GM19023 (cell line): ENCODE data around the gene HDAC9.

Experiments used
- ATAC-seq: cut with Tn5 transposase; IDR thresholded peaks from one replicate; pipeline ENCODE4 v1.9.1; 2021; ENCODE audit warnings: mild to moderate bottlenecking, moderate library complexity; ENCODE audit not compliant: unreplicated experiment

HDAC9 gene

DNA sequence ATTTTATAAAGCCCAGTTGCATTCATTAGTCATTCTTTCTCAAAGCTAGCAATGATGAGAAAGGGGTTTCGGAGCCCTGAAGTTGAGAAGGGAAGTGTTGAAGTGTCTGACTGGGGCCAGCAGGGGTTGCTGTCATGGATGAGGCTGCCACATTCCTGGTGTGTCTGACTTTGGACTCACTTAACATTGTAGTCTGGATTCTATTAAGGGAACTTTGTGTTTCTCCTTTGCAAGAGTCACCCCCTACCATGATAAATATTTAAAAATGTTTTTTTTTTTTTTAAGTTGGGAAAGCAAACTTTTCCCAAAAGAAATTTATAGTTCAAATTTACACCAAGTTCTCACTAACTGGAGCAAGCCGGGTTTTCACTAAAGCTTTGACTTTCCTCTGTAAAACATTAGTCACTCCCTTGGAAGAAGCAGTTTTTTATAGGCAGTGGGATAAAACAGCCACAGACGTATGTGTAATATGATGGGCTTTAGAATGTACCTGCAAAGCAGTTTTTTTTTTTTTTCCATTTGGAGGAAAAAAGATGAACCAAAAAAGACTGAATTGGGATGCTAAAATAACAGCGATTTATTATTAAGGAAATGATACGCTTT, 378.3 kb downstream of the HDAC9 start:
- ATAC-seq: no peak

DNA sequence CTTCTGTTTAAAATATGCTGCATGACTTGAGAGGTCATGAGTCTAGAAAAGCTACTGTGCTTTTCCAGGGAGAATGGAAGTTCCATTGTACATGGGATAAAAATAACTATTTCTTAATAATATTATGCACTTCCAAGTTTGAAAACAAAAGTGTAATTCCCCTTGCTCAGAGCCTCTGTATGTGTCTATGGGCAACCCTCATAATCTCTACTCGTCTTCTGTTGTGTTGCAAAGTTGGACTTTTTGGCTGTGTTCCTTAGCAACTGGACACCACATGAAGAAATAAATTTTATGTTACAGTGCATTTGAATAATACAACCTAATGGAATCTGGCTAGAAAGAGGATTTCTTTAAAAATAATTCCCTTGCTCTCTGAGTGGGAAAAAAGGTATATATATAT, 379.3 kb downstream of the HDAC9 start:
- ATAC-seq: no peak

DNA sequence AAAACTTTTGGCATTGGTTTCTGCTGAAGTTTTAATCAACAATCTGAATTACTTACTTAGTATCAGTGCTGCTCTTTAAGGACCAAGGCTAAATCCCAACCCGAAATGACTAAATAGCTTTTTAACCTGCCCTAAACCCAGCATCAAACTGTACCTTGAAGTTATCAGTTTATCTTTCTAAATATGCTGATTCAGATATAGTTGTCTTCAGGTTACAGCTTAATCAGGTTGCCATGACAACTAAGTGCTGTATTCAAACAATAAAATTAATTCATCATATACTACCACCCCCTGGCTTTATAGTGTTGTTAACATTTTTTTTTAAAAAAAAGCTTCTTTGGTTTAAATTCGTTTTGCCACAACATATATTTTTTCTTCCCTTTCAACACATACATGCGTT, 382.3 kb downstream of the HDAC9 start:
- ATAC-seq: no peak

DNA sequence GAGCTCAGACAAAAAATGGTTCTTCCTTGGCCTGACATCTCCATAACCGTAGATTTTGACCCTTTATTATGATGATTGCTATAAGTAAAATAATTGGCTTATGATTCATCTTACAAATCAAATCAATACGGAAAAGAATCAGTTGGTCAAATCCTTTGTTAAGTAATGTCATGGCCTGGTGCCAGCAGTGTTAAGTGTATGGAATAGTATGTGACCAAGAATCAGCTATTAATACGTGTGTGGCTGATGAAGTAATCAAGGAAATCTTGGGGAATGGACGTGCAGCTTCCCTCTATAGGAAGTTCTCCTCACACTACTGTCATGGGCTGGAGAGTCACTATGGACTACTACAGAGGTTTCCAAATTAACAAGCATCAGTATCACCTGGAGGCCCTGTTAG, 391.3 kb downstream of the HDAC9 start:
- no peak for ATAC-seq

DNA sequence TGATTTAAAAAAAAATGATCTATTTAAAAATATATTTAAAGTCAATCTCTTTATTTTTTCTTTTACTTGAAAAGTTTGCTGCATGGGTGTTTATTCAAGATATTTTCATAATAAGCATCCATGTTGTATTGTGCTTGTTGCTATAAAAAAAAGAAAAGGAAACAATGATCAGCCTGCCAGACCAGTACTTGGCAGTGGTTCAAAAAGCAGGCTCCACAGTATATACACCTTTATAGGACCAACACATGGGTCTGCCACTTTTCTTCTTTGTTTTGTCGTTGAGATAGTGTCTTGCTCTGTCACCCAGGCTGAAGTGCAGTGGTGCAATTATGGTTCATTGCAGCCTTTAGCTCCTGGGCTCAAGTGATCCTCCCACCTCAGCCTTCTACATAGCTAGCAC, 393.9 kb downstream of the HDAC9 start:
- ATAC-seq: no peak

DNA sequence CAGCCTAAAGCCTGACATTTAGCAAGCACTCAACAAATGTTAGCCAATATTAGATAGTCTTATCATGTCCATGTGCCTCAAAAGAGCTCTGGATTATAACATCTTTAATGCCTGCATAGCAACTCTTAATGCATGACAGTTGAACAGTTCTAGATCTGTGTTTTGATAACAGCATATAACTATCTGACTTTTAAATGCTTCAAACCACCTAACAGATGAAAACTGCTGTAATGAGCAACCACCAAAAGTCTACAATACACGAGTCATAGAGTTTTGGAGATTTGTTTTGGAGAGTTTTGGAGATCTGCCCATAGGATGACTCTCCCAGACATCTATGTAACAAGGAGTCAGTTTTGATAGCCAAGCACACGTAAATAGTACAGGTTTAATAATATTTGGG, 394.6 kb downstream of the HDAC9 start:
- ATAC-seq: no peak

DNA sequence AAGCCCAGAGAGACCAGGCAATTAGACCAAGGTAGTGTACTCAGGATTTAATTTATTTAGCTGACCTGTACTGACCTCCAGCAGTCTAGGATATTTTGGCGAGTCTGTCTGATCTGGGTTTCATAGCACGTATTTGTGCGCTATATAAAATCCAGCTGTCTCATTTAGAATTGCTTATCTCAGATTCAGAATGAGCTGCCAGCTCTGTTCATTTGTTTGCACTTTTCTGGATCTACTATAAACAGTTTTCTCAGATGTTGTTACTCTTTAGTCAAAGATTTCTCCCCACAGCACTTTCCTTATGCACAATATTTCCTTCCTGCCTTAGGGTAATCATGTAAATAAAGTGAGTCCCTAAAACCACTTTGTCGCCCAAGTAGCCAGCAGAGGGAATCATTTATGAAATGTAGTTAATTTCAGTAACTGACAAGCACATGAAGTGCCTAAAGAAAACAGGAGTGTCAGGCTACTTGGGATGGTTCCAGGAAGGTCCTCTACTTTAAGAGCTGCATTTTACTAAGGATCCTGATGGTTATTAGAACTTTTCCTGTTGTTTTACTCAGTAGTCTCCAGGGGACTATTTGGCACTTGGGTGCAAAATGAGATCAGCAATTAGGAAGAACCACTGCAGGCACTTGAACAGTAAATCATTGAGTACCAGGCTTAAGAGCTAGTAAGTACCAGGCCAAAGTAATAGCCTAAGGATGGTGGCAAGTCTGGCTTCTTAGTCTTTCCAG, 395.5 kb downstream of the HDAC9 start:
- ATAC-seq: no peak

DNA sequence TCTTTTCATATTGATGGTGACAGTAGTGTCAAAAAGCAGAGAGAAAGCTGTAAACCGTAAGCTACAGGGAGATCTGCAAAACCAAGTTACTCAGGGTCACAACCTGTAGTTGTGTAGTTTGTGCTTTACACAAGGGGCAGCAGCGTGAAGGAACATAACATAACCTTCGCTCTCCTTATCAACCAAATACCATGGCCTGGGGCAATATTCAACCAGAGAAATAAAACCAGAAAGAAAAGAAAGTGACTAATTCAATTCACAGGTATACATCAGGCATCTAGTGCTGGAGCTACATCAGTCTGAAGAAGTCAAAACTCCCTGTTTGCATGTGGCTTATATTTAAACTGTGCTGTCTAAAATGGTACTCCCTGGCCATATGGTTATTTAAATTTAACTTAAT, 397.6 kb downstream of the HDAC9 start:
- no peak for ATAC-seq

DNA sequence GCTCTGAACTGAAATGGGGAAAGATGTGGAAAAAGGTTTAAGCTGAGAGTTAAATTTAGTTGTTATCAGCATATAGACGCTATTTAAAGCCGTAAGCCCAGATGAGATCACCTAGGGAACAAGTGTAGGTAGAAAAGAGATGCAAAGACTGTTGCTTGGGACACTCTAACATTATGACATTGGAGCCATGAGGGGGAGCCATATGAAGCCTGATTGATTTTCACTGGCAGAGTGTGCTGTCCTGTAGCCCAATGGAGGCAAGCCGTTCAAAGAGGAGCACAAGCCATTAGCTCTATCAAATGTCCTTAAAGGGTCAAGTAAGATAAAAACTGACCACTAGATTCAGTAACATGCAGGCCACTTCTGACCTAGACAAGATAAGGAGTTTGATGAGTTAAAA, 398.6 kb downstream of the HDAC9 start:
- no peak for ATAC-seq

DNA sequence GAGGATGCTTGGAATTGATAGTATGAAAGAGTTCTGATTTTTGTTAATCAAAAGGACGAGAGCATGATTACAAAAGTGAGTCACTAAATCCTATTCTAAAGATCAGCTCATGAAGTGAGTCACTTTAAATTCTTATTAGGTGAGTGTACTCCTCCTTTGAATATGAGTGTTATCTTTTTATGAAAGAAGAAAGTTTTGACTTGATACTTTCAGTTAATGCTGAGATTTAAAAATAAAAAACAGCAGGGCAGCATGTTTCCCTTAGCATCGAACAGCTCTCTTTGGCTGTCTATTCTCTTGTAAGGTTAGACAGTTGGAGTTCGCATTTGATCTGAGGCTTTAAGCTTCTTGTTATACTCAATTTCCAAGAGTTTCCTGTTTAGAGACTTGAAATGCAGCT, 399.9 kb downstream of the HDAC9 start:
- ATAC-seq: no peak

DNA sequence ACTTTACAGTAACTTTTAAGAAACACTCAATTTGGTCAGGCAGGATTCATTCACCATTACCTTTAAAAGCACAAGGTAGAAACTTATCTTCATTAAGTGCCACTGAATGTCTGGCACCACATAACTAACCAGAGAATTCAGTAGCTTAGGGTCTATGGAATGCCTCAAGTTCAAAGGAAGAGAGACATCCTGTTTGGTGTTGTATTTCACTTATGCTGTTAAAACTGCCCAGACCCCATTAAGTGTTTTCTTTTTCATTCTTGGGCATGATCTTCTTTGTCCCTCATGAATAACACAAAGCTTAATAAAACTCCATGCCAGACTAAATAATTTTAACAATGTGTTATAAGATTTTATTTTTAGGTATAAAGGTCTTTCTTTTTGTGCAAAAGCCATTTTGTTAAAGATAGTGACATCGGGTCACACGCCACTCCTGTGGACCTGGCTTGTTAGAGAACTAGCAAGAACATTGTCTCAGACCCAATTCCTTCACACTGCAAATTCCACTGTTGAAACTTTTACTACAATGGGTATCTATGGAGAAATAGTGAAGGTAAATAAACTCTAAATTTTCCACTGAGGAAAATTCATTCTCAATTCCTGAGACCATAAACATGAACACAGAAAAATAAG, 400.9 kb downstream of the HDAC9 start:
- ATAC-seq: no peak

DNA sequence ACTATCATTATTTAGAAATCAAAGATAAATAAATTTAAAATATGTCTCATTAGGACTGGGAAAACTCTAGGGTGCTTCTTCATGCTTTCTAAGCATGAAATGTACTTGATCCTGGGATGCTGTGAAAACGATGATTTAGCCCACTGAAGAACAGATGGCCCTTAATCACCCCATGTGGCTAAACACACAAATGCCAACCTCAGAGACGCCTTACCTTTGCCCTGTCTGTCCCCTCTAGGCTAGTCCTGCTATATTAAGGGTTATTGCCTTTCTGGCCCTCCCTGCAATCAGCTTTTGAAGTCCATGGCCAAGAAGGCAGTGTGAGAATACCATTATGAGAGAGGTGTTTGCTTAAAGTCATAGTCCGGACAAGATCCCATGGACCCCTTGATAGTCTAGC, 404.7 kb downstream of the HDAC9 start:
- no peak for ATAC-seq

DNA sequence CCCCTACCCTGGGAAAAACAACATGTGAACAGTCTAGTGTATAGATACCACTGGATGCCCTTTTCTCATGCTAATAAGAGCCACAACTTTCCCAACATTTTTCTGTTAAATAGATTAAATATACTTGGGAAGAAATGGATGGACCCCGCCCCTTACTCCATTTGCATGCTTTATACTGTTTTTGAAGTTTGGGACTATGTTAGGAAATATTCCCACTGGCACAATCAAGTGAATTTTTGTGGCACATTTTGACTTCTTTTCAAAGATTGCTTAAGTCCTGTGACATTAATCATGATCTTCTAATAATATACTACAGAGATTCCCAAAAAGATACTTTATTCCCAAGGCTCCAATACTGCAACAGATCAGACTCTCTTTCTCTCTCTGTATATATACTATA, 405.3 kb downstream of the HDAC9 start:
- ATAC-seq: no peak

DNA sequence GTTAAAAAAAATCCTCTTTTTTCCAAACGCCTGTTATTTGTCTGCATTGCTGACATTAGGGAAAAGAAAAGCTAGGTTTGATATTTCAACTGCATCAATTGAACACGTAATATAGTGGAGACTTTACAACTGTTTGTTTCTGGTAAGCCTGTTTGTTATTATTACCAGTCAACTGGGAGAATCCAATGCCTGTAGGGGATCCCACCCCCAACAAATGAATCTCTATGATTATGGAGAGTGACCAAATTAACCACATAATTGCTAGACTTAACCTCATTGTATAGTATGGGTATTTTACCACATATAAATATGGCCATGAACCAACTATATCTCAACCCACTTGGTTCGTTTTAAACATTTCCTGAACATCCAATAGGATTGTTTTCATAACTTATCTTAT, 405.8 kb downstream of the HDAC9 start:
- no peak for ATAC-seq

DNA sequence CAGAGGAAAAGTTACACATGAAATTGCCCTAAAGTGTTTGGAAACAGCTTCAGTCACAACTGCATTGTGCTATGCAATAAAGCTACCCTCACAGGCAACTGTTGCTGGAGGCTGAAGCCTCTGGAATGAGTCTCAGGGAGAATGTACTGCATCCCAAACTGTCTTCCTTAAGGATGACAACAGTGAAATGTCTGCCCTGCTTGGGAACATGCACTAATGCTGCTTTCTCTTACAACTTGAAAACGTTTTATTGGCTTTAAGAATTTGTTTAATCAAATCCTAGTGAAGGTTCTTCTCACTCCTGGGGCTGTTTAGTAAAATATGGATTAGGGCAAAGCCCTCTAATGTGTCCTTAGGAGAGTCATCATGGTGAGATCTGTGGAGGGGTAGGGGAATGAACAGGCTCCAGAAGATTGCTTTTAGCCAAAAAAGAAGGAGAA, 406.5 kb downstream of the HDAC9 start:
- ATAC-seq: no peak

DNA sequence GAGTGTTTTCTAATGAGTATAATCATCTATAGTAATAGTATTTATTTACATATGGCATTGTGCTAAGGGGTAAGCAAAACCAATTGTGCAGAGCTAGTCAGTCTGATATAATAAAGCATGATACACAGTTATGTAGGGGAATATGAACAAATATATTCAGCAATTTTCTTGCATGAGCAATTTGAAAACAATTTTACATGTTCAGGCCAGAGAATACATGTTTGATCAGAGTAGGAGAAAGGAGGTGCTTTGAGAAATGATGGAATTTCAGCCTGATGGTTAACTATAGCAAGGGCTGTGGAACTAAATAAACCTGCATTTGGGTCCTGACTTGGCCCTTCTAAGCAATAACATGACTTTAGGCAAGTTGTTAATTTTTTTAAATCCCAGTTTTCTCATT, 407.3 kb downstream of the HDAC9 start:
- ATAC-seq: no peak

DNA sequence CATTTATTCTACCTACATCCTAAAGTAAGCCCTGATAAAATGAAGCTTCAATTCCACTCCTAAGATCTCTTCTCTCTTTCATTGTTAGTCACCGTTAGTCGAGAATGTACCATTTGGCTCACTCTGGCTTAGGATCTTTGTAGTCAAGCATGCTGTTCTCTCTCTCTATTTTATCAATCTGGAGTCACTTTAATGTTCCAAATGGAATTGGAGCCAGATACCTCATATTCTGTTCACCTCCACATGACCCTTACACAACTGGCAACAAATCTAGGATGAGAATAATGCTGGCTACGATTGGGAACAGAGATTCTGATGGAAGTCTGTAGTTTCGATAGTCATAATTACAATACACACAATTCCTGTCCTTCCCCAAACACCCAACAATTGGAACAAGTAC, 408.1 kb downstream of the HDAC9 start:
- no peak for ATAC-seq

DNA sequence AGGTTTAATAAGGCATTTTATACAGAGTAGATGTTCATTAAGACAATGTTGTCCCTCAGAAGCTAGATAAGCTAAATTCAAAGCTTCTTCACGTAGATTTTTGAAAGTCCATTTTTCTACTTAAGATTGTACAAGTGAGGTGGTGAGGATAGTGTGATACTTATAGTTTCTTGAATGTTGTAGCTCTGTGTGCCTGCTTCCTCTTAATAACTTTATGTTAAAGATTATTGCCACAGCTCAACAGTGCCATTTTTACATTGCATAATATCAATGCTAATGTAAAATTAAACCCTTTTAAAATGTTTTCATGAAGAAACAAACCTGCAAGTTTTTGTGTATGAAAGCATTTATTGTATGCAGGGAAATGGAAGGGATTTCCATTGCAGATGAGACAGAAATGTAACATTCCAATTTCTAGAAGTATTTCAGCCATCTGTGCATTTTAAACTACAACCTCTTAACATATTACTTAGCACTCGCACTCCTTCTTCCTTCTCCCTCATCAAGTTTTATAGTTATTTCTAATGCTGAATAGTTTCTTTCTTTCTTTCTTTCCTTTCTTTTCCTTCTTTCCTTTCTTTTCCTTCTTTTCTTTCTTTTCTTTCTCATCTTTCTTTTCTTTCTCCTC, 409.9 kb downstream of the HDAC9 start:
- no peak for ATAC-seq

DNA sequence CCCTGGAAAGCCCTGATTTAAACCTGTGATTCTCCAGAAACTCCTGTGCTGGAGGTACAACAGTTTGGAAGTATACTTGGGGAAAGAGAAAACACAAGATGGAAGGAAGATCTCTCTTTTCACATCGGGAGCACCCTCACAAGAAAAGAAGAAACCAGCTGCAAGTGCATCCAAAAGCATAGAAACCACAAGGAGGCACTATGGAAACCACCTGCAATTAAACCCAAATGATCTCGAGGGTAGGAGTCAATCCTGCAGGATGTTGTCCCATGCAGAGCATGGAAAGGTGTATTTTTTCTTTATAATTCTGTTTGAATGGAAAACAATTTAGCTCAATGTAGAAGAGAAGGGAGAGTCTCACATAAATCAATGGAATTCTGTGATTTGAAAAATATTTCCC, 411.4 kb downstream of the HDAC9 start:
- no peak for ATAC-seq

DNA sequence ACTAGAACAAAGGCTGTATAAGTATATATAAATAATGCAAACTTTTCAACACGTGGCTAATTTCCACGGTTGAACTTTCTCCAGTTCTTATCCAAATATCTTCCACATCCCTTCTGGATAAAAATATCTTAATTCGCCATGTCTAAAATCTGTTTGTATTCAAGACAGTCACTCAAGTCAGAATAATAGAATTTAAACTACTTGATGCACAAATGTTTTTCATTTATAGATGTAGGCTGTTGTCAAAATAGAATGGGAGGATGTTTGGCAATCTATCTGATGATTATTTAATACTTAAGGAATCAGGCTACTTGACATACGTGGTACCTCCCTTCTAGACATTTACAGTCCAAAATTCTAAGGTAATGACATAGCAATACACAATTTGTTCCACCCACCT, 417.6 kb downstream of the HDAC9 start:
- ATAC-seq: no peak

DNA sequence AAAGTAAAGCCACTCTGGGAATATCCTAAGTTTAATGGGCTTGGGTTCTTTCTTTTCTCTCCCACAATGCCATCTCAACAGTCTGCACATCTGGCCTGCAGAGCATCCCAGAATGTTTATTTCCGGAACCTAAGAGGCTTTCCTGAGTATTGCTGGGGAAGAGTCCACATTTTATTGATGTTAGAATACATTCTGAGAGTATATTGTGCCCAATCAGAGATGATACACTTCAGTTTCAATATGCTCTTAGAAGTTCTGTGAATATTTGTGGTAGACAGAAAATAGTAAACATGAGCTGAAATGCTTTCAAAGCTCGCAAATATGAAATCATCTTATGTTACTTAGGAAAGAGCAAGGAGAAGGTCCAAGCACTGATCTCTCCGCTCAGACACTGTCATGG, 421.3 kb downstream of the HDAC9 start:
- no peak for ATAC-seq

DNA sequence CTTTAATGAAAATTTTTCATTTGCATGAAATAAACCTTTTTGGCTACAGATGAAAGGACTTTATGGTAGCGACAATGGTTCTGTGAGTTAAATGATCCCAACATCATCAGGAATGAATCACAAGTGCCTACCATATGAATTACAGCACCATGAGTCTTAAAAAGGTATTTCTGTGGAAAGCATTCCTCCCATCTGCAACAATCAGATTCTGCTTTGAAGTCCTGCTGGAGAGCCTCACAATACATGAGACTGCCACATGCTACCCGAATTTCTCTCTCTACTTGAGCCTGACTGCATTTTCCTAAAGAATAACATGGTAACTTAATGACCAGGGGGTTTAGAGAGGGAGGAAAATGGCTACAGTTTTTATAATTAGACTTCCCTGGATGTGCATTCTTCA, 431.6 kb downstream of the HDAC9 start:
- no peak for ATAC-seq
